A673 (cell line): ENCODE data around the gene CDR2. TPM values are rescaled to one million over a fixed set of nuclear protein-coding genes. Genes with fewer than 3 reads are reported as not detected.

Experiments
- BruUV-seq: library from RNA; stranded (reverse); fragments of 400-500 nt; replicated peaks from 2 replicates; lab custom pipeline; 2021; lab: Mats Ljungman, UMichigan
- CTCF ChIA-PET: fragments of 300-600 bp; sonication (Branson Sonifier 250); formaldehyde crosslinking; loops from one replicate; lab custom pipeline; 2022; ENCODE audit warnings: antibody characterized with exemption; lab: Charles Lee
- POLR2A ChIA-PET: fragments of 300-600 bp; sonication (Branson Sonifier 250); formaldehyde crosslinking; loops from one replicate; lab custom pipeline; 2022; ENCODE audit warnings: antibody characterized with exemption; ENCODE audit not compliant: low non-redundant PET; lab: Charles Lee
- DNase-seq: peaks from one replicate; pipeline ENCODE4 v3.0.0-alpha.2; 2015; ENCODE audit warnings: low spot score
- H3K27ac ChIP-seq: fragments of 200-600 bp; sonication (generic); 2 replicates; pipeline ENCODE4 v1.5.1; 2016; ENCODE audit warnings: mixed run types, low read depth, mild to moderate bottlenecking, mixed read lengths, antibody characterized with exemption, low read length; ENCODE audit not compliant: poor library complexity, severe bottlenecking
- H3K27me3 ChIP-seq: fragments of 200-600 bp; sonication (generic); replicated peaks from 2 replicates; pipeline ENCODE4 v1.6.1; 2017; ENCODE audit warnings: mixed run types, low read depth, mild to moderate bottlenecking, mixed read lengths, antibody characterized with exemption, low read length; ENCODE audit not compliant: insufficient read depth, poor library complexity
- H3K36me3 ChIP-seq: fragments of 200-600 bp; sonication (generic); 2 replicates; pipeline ENCODE4 v1.6.1; 2016; ENCODE audit warnings: mixed run types, mild to moderate bottlenecking, mixed read lengths, antibody characterized with exemption, low read length; ENCODE audit not compliant: insufficient read depth, poor library complexity, severe bottlenecking
- H3K4me1 ChIP-seq: fragments of 200-600 bp; sonication (generic); 2 replicates; pipeline ENCODE4 v1.6.1; 2017; ENCODE audit warnings: mixed run types, mild to moderate bottlenecking, mixed read lengths, antibody characterized with exemption, low read length; ENCODE audit not compliant: insufficient read depth, poor library complexity, severe bottlenecking
- H3K4me3 ChIP-seq: fragments of 200-600 bp; sonication (generic); 2 replicates; pipeline ENCODE4 v1.5.1; 2016; ENCODE audit warnings: low read depth, mixed run types, mild to moderate bottlenecking, mixed read lengths, low read length; ENCODE audit not compliant: poor library complexity, severe bottlenecking
- H3K9me3 ChIP-seq: fragments of 200-600 bp; sonication (generic); 2 replicates; pipeline ENCODE4 v1.6.1; 2016; ENCODE audit warnings: mixed run types, low read depth, mild to moderate bottlenecking, mixed read lengths, antibody characterized with exemption, low read length; ENCODE audit not compliant: poor library complexity, severe bottlenecking
- CTCF ChIP-seq: fragments of 300-800, 200-600 bp; sonication (generic); conservative IDR thresholded peaks from 2 replicates; pipeline ENCODE4 v1.5.1; 2017; ENCODE audit warnings: low read depth, mild to moderate bottlenecking, antibody characterized with exemption, low read length, moderate library complexity, mixed read lengths
- EZH2 ChIP-seq: fragments of 200-600 bp; sonication (generic); IDR thresholded peaks from 2 replicates; pipeline ENCODE4 v1.6.1; 2017; ENCODE audit warnings: borderline replicate concordance, low read depth, mild to moderate bottlenecking, mixed read lengths, antibody characterized with exemption, low read length; ENCODE audit not compliant: poor library complexity, severe bottlenecking
- intact Hi-C: fragments of 100-400 bp; cut with micrococcal nuclease; formaldehyde crosslinking; loops from one replicate; pipeline ENCODE4 v1.10.0; 2022; ENCODE audit not compliant: unreplicated experiment
- total RNA-seq: library from RNA; stranded (reverse); gene quantifications from 2 replicates; pipeline ENCODE4 v1.2.3, GENCODE V29; 2021

CDR2 gene
- total RNA-seq, 1 experiment from 2014 or later, result 40.5 TPM

- Histone ChIP-seq H3K27me3 (no peaks in the 10 kb centered on the region), H3K27ac (peak overlapping the region; percentile 3), H3K4me1 (peaks cover 38% of the 10 kb centered on the region), H3K4me3 (no peak overlapping the region), H3K9me3 (no peaks in the 10 kb centered on the region), H3K36me3 (peaks cover 3% of the 10 kb centered on the region)
- no peak for DNase-seq
- POLR2A ChIA-PET, result no interaction called here
- BruUV-seq, result no TSS peak
- intact Hi-C loops, result no loop called here
- no peak for TF ChIP-seq EZH2
- TF ChIP-seq CTCF, result no peak
- CTCF ChIA-PET, result no interaction called here
These were observed 16.8 kb downstream of the CDR2 start for GRCh38 chr16:22357635-22357971.

GRCh38 chr16:22356930-22357634 lies 17.3 kb downstream of the CDR2 start:
- H3K9me3 ChIP-seq, result no peaks in the 10 kb centered on the region
- POLR2A ChIA-PET, result no interaction called here
- TF ChIP-seq EZH2 (no peak), CTCF (no peak)
- DNase-seq, result peak; percentile 55
- intact Hi-C loops, result no loop called here
- peaks cover 39% of the 10 kb centered on the region for H3K4me1 ChIP-seq
- CTCF ChIA-PET, result interaction anchor here (0.7 kb wide), 1 partner anchor 16 kb away, joined by 5 read pairs; no protein-coding TSS in a partner anchor
- no peak overlapping the region for H3K27ac ChIP-seq
- H3K36me3 ChIP-seq, result no peaks in the 10 kb centered on the region
- H3K4me3 ChIP-seq, result no peak overlapping the region
- no TSS peak for BruUV-seq
- no peaks in the 10 kb centered on the region for H3K27me3 ChIP-seq

GRCh38 chr16:22355487-22355908 lies 18.9 kb downstream of the CDR2 start:
- Histone ChIP-seq H3K9me3 (no peaks in the 10 kb centered on the region), H3K36me3 (peaks cover 11% of the 10 kb centered on the region), H3K27ac (no peak overlapping the region), H3K27me3 (no peaks in the 10 kb centered on the region), H3K4me3 (no peak overlapping the region), H3K4me1 (peaks cover 39% of the 10 kb centered on the region)
- DNase-seq, result no peak
- intact Hi-C loops, result no loop called here
- ChIA-PET CTCF (interaction anchor here (0.7 kb wide), 1 partner anchor 52 kb away, joined by 3 read pairs; no protein-coding TSS in a partner anchor), POLR2A (no interaction called here)
- no peak for TF ChIP-seq EZH2
- no peak for TF ChIP-seq CTCF
- no TSS peak for BruUV-seq
